Astrocyte (in vitro differentiated cells and primary cell): Measurements from ENCODE around the gene FBP1. TPM values are rescaled to one million over a fixed set of nuclear protein-coding genes. Genes with fewer than 3 reads are reported as not detected.

ENCODE experiments used
- DNase-seq: peaks from one replicate; pipeline ENCODE4 v3.0.0-alpha.2; 2010; ENCODE audit warnings: low read depth
- FAIRE-seq: peaks from 2 replicates; lab custom pipeline; 2011; peaks lifted over from hg19 to GRCh38; lab: Jason Lieb, UNC
- H2AFZ ChIP-seq: 2 replicates; pipeline ENCODE4 v1.6.0; 2012; ENCODE audit warnings: low read depth, low read length, inconsistent platforms
- H3K27ac ChIP-seq: 2 replicates; pipeline ENCODE4 v1.5.1; 2011; ENCODE audit warnings: low read depth, low read length, inconsistent platforms
- H3K27me3 ChIP-seq: 2 replicates; pipeline ENCODE4 v1.6.0; 2011; ENCODE audit warnings: low read length, inconsistent platforms; ENCODE audit not compliant: insufficient read depth
- H3K36me3 ChIP-seq: 2 replicates; pipeline ENCODE4 v1.5.1; 2011; ENCODE audit warnings: low read length, inconsistent platforms; ENCODE audit not compliant: insufficient read depth
- H3K4me1 ChIP-seq: 2 replicates; pipeline ENCODE4 v1.5.1; 2011; ENCODE audit warnings: low read length, inconsistent platforms; ENCODE audit not compliant: insufficient read depth
- H3K4me2 ChIP-seq: 2 replicates; pipeline ENCODE4 v1.6.0; 2012; ENCODE audit warnings: low read length, inconsistent platforms
- H3K4me3 ChIP-seq: 2 replicates; pipeline ENCODE4 v1.5.1; 2011; ENCODE audit warnings: low read depth, mild to moderate bottlenecking, low read length, inconsistent platforms; ENCODE audit not compliant: insufficient read depth
- H3K79me2 ChIP-seq: 2 replicates; pipeline ENCODE4 v1.6.0; 2012; ENCODE audit warnings: mild to moderate bottlenecking, low read length, inconsistent platforms; ENCODE audit not compliant: insufficient read depth
- H3K9ac ChIP-seq: 2 replicates; pipeline ENCODE4 v1.6.0; 2012; ENCODE audit warnings: mild to moderate bottlenecking, low read length, inconsistent platforms
- H3K9me3 ChIP-seq: 2 replicates; pipeline ENCODE4 v1.5.1; 2012; ENCODE audit warnings: low read depth, mild to moderate bottlenecking, low read length, inconsistent platforms; ENCODE audit not compliant: insufficient read depth
- H4K20me1 ChIP-seq: 2 replicates; pipeline ENCODE4 v1.6.0; 2012; ENCODE audit warnings: low read length, inconsistent platforms; ENCODE audit not compliant: insufficient read depth
- H3K27ac Mint-ChIP-seq: one replicate; pipeline ENCODE4 v1.8.0; 2021; ENCODE audit warnings: mild to moderate bottlenecking, mixed read lengths; ENCODE audit not compliant: unreplicated experiment
- H3K27me3 Mint-ChIP-seq: one replicate; pipeline ENCODE4 v1.8.0; 2021; ENCODE audit warnings: low read depth, mixed read lengths; ENCODE audit not compliant: unreplicated experiment
- H3K36me3 Mint-ChIP-seq: one replicate; pipeline ENCODE4 v1.8.0; 2021; ENCODE audit warnings: low read depth, mixed read lengths; ENCODE audit not compliant: unreplicated experiment
- H3K4me1 Mint-ChIP-seq: one replicate; pipeline ENCODE4 v1.8.0; 2021; ENCODE audit warnings: low read depth, mixed read lengths; ENCODE audit not compliant: unreplicated experiment
- H3K4me3 Mint-ChIP-seq: one replicate; pipeline ENCODE4 v1.8.0; 2021; ENCODE audit warnings: mild to moderate bottlenecking, moderate library complexity, mixed read lengths; ENCODE audit not compliant: unreplicated experiment
- H3K9me3 Mint-ChIP-seq: one replicate; pipeline ENCODE4 v1.8.0; 2021; ENCODE audit warnings: mild to moderate bottlenecking, mixed read lengths; ENCODE audit not compliant: unreplicated experiment
- CTCF ChIP-seq: IDR thresholded peaks from 2 replicates; pipeline ENCODE4 v1.5.1; 2011; ENCODE audit warnings: low read depth, mild to moderate bottlenecking, inconsistent platforms, low read length, moderate library complexity; ENCODE audit not compliant: insufficient read depth
- EZH2 ChIP-seq: IDR thresholded peaks from 2 replicates; pipeline ENCODE4 v1.6.1; 2012; ENCODE audit warnings: mild to moderate bottlenecking, low read length, inconsistent platforms; ENCODE audit not compliant: insufficient read depth
- total RNA-seq: library from RNA; stranded (reverse); gene quantifications from 2 replicates; pipeline ENCODE4 v1.2.1, GENCODE V29; 2021

The FBP1 gene
- total RNA-seq, 1 donor from 2014 or later: 0.25 TPM

- Histone ChIP-seq H3K27me3 (no peaks in the 10 kb centered on the region), H3K36me3 (no peaks in the 10 kb centered on the region), H3K9me3 (no peaks in the 10 kb centered on the region), H3K4me3 (no peak overlapping the region), H3K79me2 (no peaks in the 10 kb centered on the region), H4K20me1 (no peaks in the 10 kb centered on the region), H3K4me1 (no peaks in the 10 kb centered on the region), H3K9ac (no peak overlapping the region), H3K27ac (no peak overlapping the region), H2AFZ (no peak overlapping the region), H3K4me2 (no peak overlapping the region)
- no peaks in the 10 kb centered on the region for H3K36me3 Mint-ChIP-seq
- H3K27me3 Mint-ChIP-seq: peaks cover 17% of the 10 kb centered on the region
- H3K4me3 Mint-ChIP-seq: no peak overlapping the region
- H3K9me3 Mint-ChIP-seq: no peaks in the 10 kb centered on the region
- no peaks in the 10 kb centered on the region for H3K4me1 Mint-ChIP-seq
- TF ChIP-seq EZH2: no peak
- no peak for TF ChIP-seq CTCF
- DNase-seq: no peak
- H3K27ac Mint-ChIP-seq: no peak overlapping the region
- FAIRE-seq: no peak
Observed at GRCh38 chr9:94619026-94619425, 20.3 kb downstream of the FBP1 start.

- Histone ChIP-seq H3K36me3 (no peaks in the 10 kb centered on the region), H3K79me2 (no peaks in the 10 kb centered on the region), H3K27me3 (peaks cover 2% of the 10 kb centered on the region), H3K4me2 (no peak overlapping the region), H3K27ac (no peak overlapping the region), H3K4me3 (no peak overlapping the region), H2AFZ (no peak overlapping the region), H3K9me3 (no peaks in the 10 kb centered on the region), H4K20me1 (no peaks in the 10 kb centered on the region), H3K4me1 (no peaks in the 10 kb centered on the region), H3K9ac (no peak overlapping the region)
- Mint-ChIP-seq H3K4me1 (peaks cover 2% of the 10 kb centered on the region), H3K27me3 (peaks cover 19% of the 10 kb centered on the region), H3K9me3 (no peaks in the 10 kb centered on the region), H3K27ac (no peak overlapping the region), H3K4me3 (no peak overlapping the region), H3K36me3 (no peaks in the 10 kb centered on the region)
- DNase-seq: no peak
- FAIRE-seq: no peak
- TF ChIP-seq EZH2: no peak
- no peak for TF ChIP-seq CTCF
Observed at GRCh38 chr9:94613003-94613402, 26.3 kb downstream of the FBP1 start.

DNA sequence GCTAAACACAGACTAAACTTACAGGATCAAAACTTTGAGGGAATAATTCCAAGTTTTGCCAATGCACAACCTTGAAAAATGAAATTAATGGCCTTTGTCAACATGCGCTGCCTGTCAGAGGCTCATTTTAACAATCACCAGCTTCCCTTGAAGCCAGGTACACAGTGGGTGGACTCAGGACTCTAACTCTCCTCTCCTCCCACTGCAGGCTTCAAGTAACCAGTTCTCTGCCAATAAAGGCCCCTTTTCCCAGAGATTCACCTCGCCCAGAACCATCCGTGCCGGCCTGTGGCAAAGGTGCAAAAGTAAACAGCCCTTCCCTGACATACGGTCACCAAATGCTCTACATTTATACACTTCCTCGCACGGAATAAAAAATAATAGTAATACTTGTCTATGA is 27.2 kb downstream of the FBP1 start:
- DNase-seq: no peak
- H3K27ac ChIP-seq: no peak overlapping the region
- H4K20me1 ChIP-seq: no peaks in the 10 kb centered on the region
- no peak for FAIRE-seq
- no peak overlapping the region for H3K4me2 ChIP-seq
- peaks cover 5% of the 10 kb centered on the region for H3K27me3 ChIP-seq
- Mint-ChIP-seq H3K9me3 (no peaks in the 10 kb centered on the region), H3K36me3 (no peaks in the 10 kb centered on the region), H3K4me1 (peaks cover 2% of the 10 kb centered on the region), H3K27ac (no peak overlapping the region), H3K27me3 (peaks cover 22% of the 10 kb centered on the region), H3K4me3 (no peak overlapping the region)
- no peaks in the 10 kb centered on the region for H3K36me3 ChIP-seq
- no peaks in the 10 kb centered on the region for H3K4me1 ChIP-seq
- TF ChIP-seq EZH2 (no peak), CTCF (no peak)
- H3K4me3 ChIP-seq: no peak overlapping the region
- no peak overlapping the region for H2AFZ ChIP-seq
- no peak overlapping the region for H3K9ac ChIP-seq
- no peaks in the 10 kb centered on the region for H3K9me3 ChIP-seq
- no peaks in the 10 kb centered on the region for H3K79me2 ChIP-seq
